ENCODE results near the gene DCDC1. TPM values are rescaled to one million over a fixed set of nuclear protein-coding genes. Genes with fewer than 3 reads are reported as not detected.

DCDC1 gene
- total RNA-seq, 1 donor from 2014 or later = not detected

GRCh38 chr11:31214372-31214771 is 155.2 kb downstream of the DCDC1 start:
- Mint-ChIP-seq H3K27me3 (peaks cover 2% of the 10 kb centered on the region), H3K9me3 (no peaks in the 10 kb centered on the region)
- POLR2A ChIA-PET = no interaction called here

GRCh38 chr11:31199378-31199777 is 170.2 kb downstream of the DCDC1 start:
- ATAC-seq (ENCODE audit: low read depth) (no peak), DNase-seq (no peak)
- Mint-ChIP-seq H3K4me1 (no peaks in the 10 kb centered on the region), H3K27ac (no peak overlapping the region), H3K36me3 (ENCODE audit: low read depth) (no peaks in the 10 kb centered on the region), H3K4me3 (no peak overlapping the region), H3K9me3 (no peaks in the 10 kb centered on the region), H3K27me3 (no peaks in the 10 kb centered on the region)
- CTCF ChIA-PET = no interaction called here
- intact Hi-C loops (cut with micrococcal nuclease) = no loop called here
- TF ChIP-seq CTCF (IDR thresholded peaks at IDR 0.05) = no peak
- POLR2A ChIA-PET = no interaction called here

More at GRCh38 chr11:31214372-31214771, 155.2 kb downstream of the DCDC1 start:
- DNase-seq (no peak), ATAC-seq (ENCODE audit: low read depth) (no peak)
- no peaks in the 10 kb centered on the region for H3K36me3 Mint-ChIP-seq (ENCODE audit: low read depth)
- no peaks in the 10 kb centered on the region for H3K4me1 Mint-ChIP-seq
- TF ChIP-seq CTCF (IDR thresholded peaks at IDR 0.05) = no peak
- H3K27ac Mint-ChIP-seq = no peak overlapping the region
- intact Hi-C loops (cut with micrococcal nuclease) = no loop called here
- no peak overlapping the region for H3K4me3 Mint-ChIP-seq
- CTCF ChIA-PET = no interaction called here

- intact Hi-C loops (cut with micrococcal nuclease) = no loop called here
- Mint-ChIP-seq H3K27ac (no peak overlapping the region), H3K4me1 (no peaks in the 10 kb centered on the region), H3K36me3 (ENCODE audit: low read depth) (no peaks in the 10 kb centered on the region), H3K9me3 (peaks cover 2% of the 10 kb centered on the region), H3K27me3 (no peaks in the 10 kb centered on the region), H3K4me3 (no peak overlapping the region)
- POLR2A ChIA-PET = no interaction called here
- CTCF ChIA-PET = no interaction called here
- ATAC-seq (ENCODE audit: low read depth) (no peak), DNase-seq (no peak)
- no peak for TF ChIP-seq CTCF (IDR thresholded peaks at IDR 0.05)
These were observed 195.4 kb downstream of the DCDC1 start for GRCh38 chr11:31173926-31174680.

- TF ChIP-seq CTCF (IDR thresholded peaks at IDR 0.05) = no peak
- H3K27me3 Mint-ChIP-seq = no peaks in the 10 kb centered on the region
- no peaks in the 10 kb centered on the region for H3K4me1 Mint-ChIP-seq
- intact Hi-C loops (cut with micrococcal nuclease) = no loop called here
- no peak overlapping the region for H3K4me3 Mint-ChIP-seq
- no peak overlapping the region for H3K27ac Mint-ChIP-seq
- H3K9me3 Mint-ChIP-seq = peaks cover 2% of the 10 kb centered on the region
- no peak for DNase-seq
- no peak for ATAC-seq (ENCODE audit: low read depth)
- ChIA-PET CTCF (no interaction called here), POLR2A (no interaction called here)
- no peaks in the 10 kb centered on the region for H3K36me3 Mint-ChIP-seq (ENCODE audit: low read depth)
These were observed 208.8 kb downstream of the DCDC1 start for GRCh38 chr11:31160504-31161422.

GRCh38 chr11:31150841-31151240 is 218.7 kb downstream of the DCDC1 start:
- H3K4me3 Mint-ChIP-seq = no peak overlapping the region
- no peak for TF ChIP-seq CTCF (IDR thresholded peaks at IDR 0.05)
- ChIA-PET POLR2A (no interaction called here), CTCF (no interaction called here)
- ATAC-seq (ENCODE audit: low read depth) = no peak
- H3K36me3 Mint-ChIP-seq (ENCODE audit: low read depth) = no peaks in the 10 kb centered on the region
- no peaks in the 10 kb centered on the region for H3K4me1 Mint-ChIP-seq
- intact Hi-C loops (cut with micrococcal nuclease) = no loop called here
- no peak overlapping the region for H3K27ac Mint-ChIP-seq
- no peaks in the 10 kb centered on the region for H3K9me3 Mint-ChIP-seq
- H3K27me3 Mint-ChIP-seq = peaks cover 2% of the 10 kb centered on the region
- no peak for DNase-seq

Data from activated B cell treated with CpG ODN at 0.5 μM for 24 hours (primary cell).